ENCODE measurements around the gene C6orf118. TPM values are rescaled to one million over a fixed set of nuclear protein-coding genes. Genes with fewer than 3 reads are reported as not detected.

Gene C6orf118
- total RNA-seq, 1 experiment from 2014 or later, result not detected

DNA sequence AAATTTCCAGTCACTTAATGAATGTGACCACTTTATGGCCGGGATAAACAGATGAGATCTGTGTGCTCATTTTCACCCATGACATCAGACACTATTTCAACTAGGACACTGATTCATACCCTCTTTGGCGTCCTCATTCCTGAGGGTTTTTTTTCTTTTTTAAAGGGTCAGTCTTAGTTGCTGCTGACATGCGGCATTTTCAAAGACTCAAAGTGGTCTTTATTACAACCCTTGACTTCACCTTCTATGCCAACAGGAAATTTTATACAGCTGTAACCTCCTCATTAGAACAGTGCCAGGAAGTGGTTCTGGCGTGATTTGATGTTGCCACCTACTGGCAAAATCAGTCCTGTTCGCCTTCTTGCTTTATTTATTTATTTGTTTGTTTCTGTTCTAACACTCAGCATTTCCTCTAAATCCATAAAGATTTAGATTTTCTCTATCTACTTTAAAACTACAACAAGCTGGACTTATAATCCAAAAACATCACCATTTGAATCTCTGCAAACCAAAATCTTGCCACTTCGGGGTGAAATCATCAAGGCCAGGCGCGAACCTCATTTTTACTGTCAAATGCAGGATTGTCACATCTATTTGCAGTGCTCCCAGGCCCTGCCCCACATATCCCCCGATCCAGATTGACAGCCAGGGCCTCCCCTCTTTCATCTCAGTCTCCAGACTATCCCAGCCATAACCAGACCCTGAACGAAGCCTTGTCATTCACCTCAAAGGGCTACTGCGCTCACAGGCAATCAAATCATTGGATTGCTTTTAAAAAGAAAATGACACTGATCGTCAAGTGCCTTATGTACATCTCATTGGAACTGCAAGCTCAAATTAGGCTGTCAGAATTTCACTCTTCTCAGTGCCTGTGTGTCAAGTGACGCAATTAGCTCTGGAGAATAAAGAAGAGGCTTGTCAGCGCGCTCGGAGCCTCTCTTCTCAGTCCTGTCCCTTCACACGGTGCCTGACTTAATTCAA, 77.5 kb downstream of the C6orf118 start:
- no peak overlapping the region for H3K4me3 Mint-ChIP-seq
- H4K20me1 ChIP-seq (ENCODE audit: control insufficient read depth, insufficient read depth, insufficient read length), result no peaks in the 10 kb centered on the region
- no peak overlapping the region for H4K5ac ChIP-seq (ENCODE audit: insufficient read length, low read depth, low read length)
- H3K27me3 Mint-ChIP-seq (ENCODE audit: low read depth), result no peaks in the 10 kb centered on the region
- no peak overlapping the region for H2BK5ac ChIP-seq (ENCODE audit: insufficient read length, low read length)
- no peak overlapping the region for H3K4me2 ChIP-seq (ENCODE audit: insufficient read depth, insufficient read length, low read length)
- DNase-seq, result no peak
- no peak overlapping the region for H3K27ac ChIP-seq (ENCODE audit: insufficient read length, low read depth, low read length)
- H3K36me3 Mint-ChIP-seq (ENCODE audit: insufficient read depth in 1 of 3, low read depth in 3 of 3), result peaks cover 6 to 20% (median 16%) of the 10 kb centered on the region in 3 experiments
- H4K91ac ChIP-seq (ENCODE audit: insufficient read length, low read depth, low read length), result no peak overlapping the region
- no peak overlapping the region for H2AK5ac ChIP-seq (ENCODE audit: insufficient read length, low read length)
- no peak overlapping the region for H3K4ac ChIP-seq (ENCODE audit: low read depth, low read length)
- H3K56ac ChIP-seq (ENCODE audit: insufficient read length, low read depth, low read length), result no peak overlapping the region
- no peak overlapping the region for H3K9ac ChIP-seq (ENCODE audit: extremely low read depth, insufficient read length, low read length)
- TF ChIP-seq, protein P1, sequence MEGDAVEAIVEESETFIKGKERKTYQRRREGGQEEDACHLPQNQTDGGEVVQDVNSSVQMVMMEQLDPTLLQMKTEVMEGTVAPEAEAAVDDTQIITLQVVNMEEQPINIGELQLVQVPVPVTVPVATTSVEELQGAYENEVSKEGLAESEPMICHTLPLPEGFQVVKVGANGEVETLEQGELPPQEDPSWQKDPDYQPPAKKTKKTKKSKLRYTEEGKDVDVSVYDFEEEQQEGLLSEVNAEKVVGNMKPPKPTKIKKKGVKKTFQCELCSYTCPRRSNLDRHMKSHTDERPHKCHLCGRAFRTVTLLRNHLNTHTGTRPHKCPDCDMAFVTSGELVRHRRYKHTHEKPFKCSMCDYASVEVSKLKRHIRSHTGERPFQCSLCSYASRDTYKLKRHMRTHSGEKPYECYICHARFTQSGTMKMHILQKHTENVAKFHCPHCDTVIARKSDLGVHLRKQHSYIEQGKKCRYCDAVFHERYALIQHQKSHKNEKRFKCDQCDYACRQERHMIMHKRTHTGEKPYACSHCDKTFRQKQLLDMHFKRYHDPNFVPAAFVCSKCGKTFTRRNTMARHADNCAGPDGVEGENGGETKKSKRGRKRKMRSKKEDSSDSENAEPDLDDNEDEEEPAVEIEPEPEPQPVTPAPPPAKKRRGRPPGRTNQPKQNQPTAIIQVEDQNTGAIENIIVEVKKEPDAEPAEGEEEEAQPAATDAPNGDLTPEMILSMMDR (conservative IDR thresholded peaks at IDR 0.05), result peak; percentile 76
- no peaks in the 10 kb centered on the region for H3K79me1 ChIP-seq (ENCODE audit: insufficient read depth, low read depth, low read length, poor library complexity, severe bottlenecking)
- H4K8ac ChIP-seq (replicated peaks; ENCODE audit: insufficient read length, low read depth, low read length), result no peak overlapping the region
- WGBS (ENCODE audit: extremely low coverage, insufficient read length, low lambda C conversion rate), result no CpG with 5 or more reads among the region's 17 CpGs
- no peak overlapping the region for H3K23ac ChIP-seq (ENCODE audit: insufficient read length, low read depth, low read length)
- no peak overlapping the region for H2BK12ac ChIP-seq (ENCODE audit: insufficient read length, low read depth, low read length)
- no peaks in the 10 kb centered on the region for H3K27me3 ChIP-seq (ENCODE audit: insufficient read depth, low read length)
- H3K9me3 Mint-ChIP-seq, result peaks cover 21 to 25% of the 10 kb centered on the region in 2 experiments
- no peak overlapping the region for H3T11ph ChIP-seq (ENCODE audit: low read length)
- H2BK15ac ChIP-seq (ENCODE audit: low read depth, low read length), result no peak overlapping the region
- H3K9me3 ChIP-seq (ENCODE audit: control insufficient read depth, low read depth, low read length), result no peaks in the 10 kb centered on the region
- H3K18ac ChIP-seq (ENCODE audit: insufficient read length, low read depth, low read length), result no peak overlapping the region
- H2BK120ac ChIP-seq (ENCODE audit: low read depth, low read length, poor library complexity, severe bottlenecking), result no peak overlapping the region
- no peaks in the 10 kb centered on the region for H3K4me1 Mint-ChIP-seq
- no peaks in the 10 kb centered on the region for H3K79me2 ChIP-seq (ENCODE audit: insufficient read depth, low read length)
- H3K23me2 ChIP-seq (ENCODE audit: insufficient read length, low read depth, low read length, poor library complexity, severe bottlenecking), result no peaks in the 10 kb centered on the region
- H2BK20ac ChIP-seq (ENCODE audit: low read depth, low read length, poor library complexity, severe bottlenecking), result no peak overlapping the region
- H3K4me1 ChIP-seq (ENCODE audit: insufficient read depth, low read length), result no peaks in the 10 kb centered on the region
- no peak overlapping the region for H3K14ac ChIP-seq (ENCODE audit: insufficient read depth, low read length)
- no peak overlapping the region for H3K27ac Mint-ChIP-seq
- no peak overlapping the region for H2AFZ ChIP-seq (ENCODE audit: low read length)

All from H9 (cell line).